HG03097 (cell line): ENCODE measurements around the gene TRMT11.
"Not testable (repeated sequence)": the region's sequence is repeated elsewhere in the genome, so short reads cannot be mapped to it uniquely, and the experiment has no call there.

Experiments
- ATAC-seq: cut with Tn5 transposase; IDR thresholded peaks from one replicate; pipeline ENCODE4 v1.9.1; 2021; ENCODE audit not compliant: unreplicated experiment, low FRiP score

Gene TRMT11

DNA sequence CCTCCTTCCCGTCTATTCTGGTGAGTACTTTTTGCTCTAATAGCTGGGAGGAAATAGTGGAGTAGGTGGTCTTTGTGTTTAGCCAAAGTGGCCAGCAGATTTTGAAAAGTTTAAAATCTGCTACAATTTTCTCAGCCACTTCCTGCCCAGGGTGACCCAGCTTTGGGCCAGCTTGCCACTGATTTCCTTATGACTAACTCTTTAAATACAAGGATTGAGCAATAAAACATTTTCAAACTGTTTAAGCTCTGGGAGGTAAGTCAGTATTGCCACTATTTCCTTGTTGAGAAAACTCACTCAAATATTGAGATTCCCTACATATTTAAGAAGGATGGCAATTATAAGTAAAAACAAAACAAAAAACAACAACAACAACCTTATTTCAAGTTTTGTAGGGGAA lies 54.5 kb downstream of the TRMT11 start:
- ATAC-seq: no peak

DNA sequence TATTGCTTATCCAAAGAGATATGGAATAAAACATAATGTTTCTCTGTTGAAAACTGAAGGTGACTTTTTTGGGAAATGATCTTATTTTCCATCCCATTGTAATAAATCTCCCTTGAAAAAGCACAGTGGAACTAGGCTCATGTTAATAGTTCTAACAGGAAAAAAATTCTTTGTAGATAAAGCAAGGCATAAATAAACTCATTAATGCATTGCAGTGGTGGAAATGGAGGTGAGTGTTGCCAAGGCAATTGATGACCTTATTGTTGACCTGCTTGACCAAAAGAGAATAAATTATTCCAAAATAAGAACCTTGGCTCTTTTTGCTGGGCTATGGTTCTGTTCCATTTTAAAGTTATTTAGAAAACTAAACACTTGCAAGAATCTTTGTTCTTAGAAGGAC lies 55.2 kb downstream of the TRMT11 start:
- ATAC-seq: no peak

DNA sequence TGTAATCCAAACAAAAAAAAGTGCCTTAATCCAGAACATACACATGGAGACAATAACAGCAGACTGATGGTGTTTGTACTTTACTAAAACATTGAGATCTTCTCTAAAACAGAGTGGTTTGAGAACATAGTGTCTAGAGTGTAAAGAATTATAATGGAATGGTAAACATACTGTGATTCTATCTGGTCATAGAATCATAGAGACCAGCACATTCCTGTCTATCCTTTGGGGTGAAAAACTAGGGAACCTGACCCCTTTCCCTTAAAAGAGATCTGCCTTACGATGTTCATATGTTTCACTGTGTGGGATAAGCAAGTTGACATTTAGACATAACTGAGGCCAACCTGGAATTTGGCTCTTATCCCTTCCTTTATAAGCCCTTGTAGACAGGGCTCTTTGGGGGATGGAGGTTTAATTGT lies 55.7 kb downstream of the TRMT11 start:
- no peak for ATAC-seq

DNA sequence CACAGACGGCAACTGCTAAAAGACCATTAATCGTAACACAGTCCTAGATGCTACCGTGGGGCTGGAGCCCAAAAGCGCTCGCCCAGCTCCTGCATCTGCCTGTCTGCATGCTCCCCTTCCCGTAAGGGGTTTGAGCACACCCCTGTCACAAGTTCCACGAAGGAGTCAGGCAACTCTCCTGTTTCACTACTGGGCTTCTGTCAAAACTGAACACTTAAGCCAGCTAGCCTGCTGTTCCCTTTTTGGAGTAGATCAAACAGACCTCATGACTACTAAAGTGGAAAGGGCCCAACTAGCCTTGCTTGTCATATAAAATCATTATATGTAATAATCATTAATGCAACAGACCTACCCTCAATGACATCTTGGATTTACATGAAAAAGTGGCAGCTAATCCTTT lies 61.3 kb downstream of the TRMT11 start:
- no peak for ATAC-seq

DNA sequence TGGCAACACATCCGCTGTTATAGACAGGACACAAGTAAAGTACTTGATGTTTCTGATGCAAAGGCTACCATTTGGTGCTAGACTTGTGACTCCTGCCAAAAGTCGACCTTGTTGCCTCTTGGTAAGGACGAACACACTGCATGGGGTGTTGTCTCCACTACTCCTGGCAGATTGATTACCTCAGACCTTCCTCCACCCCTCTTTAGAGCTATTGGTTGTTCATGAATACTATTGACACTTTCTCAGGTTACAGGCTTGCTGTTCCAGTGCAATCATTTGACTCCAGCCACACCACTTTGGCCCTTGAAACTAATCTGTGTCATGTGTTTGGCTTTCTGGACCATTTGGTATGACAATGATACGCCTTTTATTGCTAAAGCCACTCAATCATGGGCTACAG lies 62.3 kb downstream of the TRMT11 start:
- ATAC-seq: no peak

DNA sequence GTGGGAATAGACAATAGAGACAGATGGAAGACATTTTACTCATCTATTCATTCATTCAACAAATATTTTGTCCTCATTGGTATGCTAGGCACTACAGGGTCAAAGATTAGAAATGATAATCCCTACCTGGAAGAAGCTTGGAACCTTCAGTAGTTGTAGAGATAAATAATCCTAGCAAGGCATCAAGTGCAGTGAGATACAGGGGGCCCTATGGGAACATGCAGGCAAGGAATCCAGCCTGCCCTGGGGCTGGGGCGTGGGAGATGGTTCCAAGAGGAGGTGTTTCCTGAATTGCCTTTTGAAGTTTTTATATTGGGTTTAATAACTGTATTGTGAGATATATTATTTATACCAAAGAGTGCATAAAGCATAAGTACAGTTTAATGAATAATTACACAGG lies 64.5 kb downstream of the TRMT11 start:
- ATAC-seq: no peak

DNA sequence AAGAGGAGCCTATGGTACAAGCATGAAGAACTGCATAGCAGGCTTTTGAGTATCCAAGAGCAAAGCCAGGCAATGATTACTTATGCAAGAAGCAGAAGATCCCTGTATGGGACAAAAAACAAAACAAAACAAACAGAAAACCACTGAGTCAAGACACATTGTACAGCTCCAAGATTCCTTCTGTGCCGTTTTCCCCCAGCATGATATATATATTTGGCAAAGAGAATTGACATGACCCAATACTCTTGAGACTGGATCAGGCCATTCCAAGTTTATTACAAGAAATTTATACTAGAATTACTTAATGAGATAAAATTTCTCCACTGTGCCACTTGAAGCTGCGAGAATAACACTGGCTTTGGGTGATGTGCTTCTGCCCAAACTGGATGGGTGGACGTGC lies 65.5 kb downstream of the TRMT11 start:
- no peak for ATAC-seq

DNA sequence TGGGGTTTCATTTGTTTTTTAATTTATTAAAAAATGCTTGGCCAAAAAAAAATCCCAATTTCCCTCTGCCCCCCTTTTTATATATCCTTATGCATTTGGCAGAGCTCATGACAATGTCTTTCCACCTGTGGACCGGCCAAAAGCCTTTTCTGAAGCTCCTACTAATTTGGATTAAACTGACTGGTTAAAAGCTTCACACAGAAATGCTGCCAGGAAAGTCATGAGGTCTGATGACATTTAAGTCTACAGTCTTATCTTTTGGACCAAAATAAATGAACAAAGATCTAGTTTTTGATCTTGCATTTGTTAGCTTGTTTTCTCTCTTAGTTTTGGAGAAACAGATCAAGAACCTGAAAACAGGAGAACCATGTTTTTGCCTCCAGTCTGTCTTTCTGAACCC lies 66.1 kb downstream of the TRMT11 start:
- no peak for ATAC-seq

DNA sequence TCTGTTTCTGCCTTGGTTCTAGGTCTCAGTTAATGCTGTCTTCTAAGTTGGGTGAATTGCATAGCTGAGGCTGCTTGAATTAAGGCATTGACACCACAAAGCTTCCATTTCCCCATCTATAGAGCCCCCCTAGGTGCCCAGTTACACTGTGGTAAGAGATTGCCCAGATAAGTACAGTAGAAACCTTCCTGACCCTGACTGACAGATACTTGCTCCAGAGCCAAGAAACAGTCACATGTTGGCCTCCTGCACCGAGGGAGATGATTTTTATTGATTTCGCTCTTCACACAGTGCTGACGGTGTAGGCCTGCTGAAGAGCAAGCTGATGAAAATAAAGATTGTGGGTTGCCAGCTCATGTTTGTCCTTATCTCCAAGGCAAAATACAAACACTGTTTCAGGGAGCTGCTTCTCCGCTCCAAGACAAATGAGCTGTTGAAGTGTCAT lies 67.9 kb downstream of the TRMT11 start:
- ATAC-seq: no peak

DNA sequence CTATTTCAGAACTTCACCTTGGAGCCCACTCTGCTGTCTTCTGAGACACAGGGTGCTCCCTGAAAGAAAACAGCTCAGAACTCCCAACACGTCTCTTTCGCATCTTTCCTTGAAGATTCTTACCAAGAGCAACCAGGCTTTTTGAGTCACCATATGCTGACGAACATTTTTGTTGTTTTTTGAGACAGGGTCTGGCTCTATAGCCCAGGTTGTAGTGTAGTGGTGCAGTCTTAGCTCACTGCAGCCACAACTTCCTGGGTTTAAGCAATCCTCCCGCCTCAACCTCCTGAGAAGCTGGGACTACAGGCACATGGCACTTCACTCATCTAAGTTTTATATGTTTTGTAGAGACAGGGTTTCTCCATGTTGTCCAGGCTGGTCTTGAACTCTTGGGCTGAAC lies 68.5 kb downstream of the TRMT11 start:
- no peak for ATAC-seq

DNA sequence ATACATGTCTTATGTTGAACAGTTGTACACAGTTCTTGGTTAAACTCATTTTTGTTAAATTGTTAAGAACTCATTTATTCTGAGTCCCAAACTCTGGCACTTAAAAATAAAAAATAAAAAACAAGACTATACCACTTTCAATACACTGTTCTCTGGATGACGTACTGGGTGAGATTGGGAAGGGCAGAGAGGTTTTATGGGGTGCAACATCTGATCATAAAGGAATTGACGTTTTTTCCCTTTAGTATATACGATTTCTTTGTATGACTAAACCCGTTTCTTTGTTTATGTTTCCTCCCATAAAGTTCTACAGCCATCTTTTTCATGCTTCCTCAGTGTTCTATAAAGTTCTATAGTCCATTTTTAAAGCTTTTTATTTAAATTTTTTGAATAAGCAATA lies 69.1 kb downstream of the TRMT11 start:
- ATAC-seq: no peak

DNA sequence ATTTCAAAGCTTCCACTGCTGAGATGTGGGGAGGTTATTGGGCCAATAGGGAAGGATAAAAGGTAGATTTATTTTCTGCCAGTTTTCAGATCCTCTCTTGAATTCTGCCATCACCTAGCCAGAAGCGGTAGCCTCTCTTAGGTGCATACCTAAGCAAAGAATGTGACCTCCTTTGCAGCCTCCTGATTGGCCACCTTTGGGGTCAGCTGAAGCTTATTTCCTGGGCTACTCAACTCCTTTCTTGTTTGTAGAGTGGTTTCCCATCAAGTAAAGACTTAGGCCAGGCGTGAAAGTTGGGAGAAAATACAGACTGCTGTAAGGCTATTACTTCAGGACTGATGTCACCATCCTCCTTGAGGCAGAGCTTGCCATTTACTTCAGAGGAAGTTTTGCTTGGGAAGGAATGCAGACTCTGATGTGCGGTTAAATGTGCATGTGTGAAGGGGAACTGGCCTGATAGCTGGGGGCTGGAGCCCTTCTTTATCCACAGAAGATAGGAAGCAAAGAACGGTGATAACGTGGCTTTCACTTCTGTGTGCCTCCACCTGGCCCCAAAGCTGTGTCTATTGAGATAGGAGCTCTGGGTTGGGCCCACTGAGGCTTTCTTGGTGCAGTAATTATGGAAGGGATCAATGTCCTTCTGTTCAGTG lies 70.1 kb downstream of the TRMT11 start:
- no peak for ATAC-seq

DNA sequence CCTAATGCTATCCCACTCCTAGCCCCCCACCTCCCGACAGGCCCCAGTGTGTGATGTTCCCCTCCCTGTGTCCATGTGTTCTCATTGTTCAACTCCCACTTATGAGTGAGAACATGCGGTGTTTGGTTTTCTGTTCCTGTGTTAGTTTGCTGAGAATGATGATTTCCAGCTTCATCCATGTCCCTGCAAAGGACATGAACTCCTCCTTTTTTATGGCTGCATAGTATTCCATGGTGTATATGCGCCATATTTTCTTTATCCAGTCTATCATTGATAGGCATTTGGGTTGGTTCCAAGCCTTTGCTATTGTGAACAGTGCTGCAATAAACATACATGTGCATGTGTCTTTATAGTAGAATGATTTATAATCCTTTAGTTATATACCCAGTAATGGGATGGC lies 71.7 kb downstream of the TRMT11 start:
- ATAC-seq: not testable (repeated sequence)

DNA sequence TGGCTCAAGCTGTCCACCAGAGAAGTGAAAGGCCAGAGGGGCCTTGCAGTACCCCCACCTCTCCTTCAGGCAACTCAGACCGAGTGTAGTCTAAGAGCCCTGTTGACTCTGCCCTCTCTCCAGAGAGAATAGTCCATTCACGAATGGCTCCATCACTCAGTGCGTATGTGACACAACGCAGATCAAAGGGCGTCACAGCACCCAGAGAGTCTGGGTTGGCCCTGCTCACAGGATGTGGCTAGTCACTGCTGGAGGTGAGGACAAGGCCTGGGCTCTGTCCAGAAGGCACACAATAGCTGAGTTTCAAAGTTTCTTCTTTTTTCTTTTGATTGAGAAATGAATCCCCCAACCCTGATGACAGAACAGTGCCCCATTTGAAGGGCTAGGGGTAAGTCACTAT lies 74.1 kb downstream of the TRMT11 start:
- no peak for ATAC-seq

DNA sequence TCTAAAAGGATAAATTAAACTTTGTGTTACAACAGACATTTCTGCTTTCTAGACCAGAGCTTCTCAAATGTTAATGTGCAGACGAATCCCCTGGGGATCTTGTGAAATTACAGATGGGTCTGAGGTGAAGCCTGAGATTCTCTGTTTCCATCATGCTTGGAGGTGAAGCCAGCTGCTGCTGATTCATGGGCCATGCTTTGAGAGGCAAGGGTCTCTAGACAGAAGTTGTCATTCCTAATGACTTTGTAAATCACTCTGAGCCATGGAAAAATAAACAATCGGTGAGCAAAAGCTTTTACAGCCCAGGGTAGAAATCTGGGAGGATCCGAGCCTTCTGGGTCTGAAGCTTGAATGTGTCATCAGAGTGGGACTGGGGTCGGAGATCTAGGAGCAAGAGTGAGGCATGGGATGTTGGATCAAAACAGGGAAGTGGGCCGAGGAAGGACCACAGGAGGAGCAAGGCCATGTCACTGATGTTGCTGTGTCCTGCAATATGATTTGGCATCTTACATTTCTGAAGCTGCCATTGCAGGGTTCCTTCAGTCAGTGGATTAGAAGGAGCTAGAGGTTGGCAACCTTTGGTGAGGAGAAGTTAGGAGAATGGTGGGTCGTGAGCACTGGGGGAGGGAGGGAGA lies 77.3 kb downstream of the TRMT11 start:
- ATAC-seq: peak; percentile 77

DNA sequence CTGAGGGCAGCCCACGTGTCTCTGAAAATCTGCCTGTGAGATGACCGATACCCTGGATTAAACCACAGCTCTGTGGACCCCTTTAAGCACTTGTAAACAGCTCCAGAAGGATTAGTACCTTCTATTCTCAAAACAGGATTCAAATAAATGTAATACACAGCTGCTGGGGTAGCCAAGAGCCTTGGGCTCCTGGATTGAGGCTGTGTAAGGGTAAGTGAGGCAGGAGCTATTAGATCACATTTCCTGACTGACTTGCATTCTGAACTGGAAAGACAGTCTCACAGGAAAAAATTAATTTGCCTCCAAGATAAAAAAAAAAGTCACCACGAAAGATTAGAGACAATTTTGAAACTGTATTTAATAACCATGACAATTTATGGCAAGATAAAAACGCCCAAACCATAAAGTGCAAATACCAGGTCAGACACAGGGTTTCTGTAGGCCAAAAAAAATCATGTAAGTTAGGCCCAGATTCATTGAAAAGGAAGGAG lies 78.0 kb downstream of the TRMT11 start:
- ATAC-seq: no peak

DNA sequence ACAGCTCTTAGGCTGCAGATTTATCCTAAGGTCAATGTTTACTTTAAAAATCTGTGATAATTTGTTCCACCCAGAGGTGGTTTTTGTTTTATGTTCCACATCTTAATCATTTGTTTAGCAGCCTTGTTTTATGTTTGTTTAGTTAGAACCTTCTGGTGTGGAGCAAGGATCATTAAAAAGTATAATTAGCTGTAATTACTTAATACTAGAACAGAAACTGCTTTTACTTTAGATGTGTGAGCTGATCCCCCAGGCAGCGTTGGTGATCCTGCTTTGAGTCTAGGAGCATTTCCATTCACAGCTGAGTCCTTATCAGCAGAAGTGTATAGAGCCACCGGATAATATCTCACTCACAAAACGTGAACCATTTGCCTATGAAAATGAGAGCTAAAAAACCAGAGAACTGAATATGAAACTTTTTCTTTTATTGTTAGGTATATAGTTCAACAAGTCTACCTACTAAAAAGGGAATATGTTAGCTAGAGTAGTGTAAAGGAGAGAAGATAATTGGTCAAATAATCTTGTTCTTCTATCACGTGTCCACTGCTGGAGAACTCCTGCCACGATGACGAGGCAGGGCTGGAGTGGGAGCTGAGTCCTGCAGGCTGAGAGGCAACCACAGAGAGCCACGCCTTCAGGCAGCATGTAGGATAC lies 78.5 kb downstream of the TRMT11 start:
- ATAC-seq: no peak

DNA sequence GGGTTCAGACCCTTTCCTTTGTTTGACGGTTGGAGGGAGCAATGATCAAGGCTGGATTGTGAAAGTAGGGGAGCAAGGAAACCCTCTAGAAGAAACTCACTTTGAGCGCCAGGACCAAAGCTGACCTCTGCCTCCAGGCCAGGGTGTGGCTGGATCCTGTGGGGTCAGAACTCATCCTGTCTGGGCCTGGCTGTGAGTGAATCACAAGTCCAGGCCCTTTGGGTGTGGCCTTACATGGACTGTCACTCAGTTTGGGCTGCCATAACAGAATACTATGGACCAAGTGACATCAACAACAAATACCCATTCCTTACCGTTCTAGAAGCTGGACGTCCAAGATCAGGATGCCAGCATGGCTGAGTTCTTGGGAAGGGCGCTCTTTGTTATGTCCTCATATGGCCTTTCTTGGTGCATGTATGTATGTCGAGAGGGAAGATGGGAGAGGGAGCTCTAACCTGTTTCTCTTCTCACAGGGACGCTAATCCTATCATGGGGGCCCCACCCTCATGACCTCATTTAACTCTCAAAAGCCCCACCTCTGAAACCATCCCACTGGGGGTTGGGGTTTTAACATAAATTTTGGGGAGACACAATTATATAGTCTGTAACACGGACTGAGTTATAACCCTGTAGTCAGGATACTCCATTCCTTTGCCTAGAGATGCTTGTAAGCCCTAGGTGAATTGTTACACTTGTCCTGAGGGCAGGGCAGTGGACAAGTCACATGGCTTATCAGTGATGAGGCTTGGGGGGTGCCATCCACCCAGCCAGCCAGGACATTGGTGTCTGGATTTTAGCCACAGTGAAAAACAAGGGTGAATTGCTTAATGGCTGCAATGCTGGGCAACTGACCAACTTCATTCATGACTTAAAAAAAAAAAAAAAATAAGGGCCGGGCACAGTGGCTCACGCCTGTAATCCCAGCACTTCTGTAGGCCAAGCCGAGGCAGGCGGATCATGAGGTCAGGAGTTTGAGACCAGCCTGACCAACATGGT lies 80.0 kb downstream of the TRMT11 start:
- ATAC-seq: no peak

DNA sequence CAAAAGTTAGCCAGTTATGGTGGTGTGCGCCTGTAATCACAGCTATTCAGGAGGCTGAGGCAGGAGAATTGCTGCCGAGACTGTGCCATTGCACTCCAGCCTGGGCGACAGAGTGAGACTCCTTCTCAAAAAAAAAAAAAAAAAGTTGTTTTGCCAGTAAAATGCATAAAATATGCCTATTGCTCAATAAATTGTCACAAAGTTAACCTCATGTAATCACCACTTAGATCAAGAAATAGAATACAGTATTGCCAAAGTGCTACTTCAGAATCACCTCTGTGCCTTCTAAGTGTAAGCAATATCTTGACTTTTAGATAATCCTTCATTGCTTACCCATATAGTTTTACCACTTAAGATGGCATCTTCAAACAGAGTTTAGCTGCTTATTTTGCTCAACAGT lies 80.7 kb downstream of the TRMT11 start:
- no peak for ATAC-seq

DNA sequence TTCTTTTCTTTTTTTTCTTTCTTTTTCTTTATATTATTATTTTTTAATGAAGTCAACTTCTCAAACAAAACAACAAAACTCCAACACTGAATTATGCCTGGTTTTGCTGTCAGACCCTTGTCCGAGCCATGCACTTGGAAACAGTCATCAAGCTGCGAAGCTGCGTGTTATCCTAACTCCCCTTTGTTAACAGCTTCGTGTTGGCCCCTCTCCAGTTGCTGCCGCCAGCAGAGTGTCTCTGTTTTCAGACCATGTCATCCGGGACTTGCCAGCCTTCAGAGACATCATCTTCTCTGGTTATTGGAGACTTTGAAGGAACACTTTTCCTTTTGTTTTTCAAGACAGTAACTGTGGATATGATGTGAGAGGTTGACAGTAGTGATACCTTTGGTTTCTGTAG lies 83.1 kb downstream of the TRMT11 start:
- ATAC-seq: no peak
